Endothelial cell of umbilical vein (primary cell): ENCODE data around the gene SENP2. TPM values are rescaled to one million over a fixed set of nuclear protein-coding genes. Genes with fewer than 3 reads are reported as not detected.

Experiments used
- BruUV-seq: library from RNA; stranded (reverse); fragments of 400-500 nt; replicated peaks from 2 replicates; lab custom pipeline; 2021; lab: Mats Ljungman, UMichigan
- CTCF ChIA-PET: fragments of 300-600, 350-600 bp; sonication (Branson Sonifier 250); formaldehyde crosslinking; loops from one replicate; lab custom pipeline; 2021; ENCODE audit warnings: antibody characterized with exemption, inconsistent platforms; lab: Charles Lee
- POLR2A ChIA-PET: fragments of 300-600, 350-600 bp; sonication (Branson Sonifier 250); formaldehyde crosslinking; loops from one replicate; lab custom pipeline; 2021; ENCODE audit warnings: antibody characterized with exemption, inconsistent platforms; lab: Charles Lee
- DNase-seq: peaks from one replicate; pipeline ENCODE4 v3.0.0-alpha.2; 2011; ENCODE audit warnings: low read depth, low spot score
- FAIRE-seq: peaks from 2 replicates; lab custom pipeline; 2011; peaks lifted over from hg19 to GRCh38; lab: Jason Lieb, UNC
- H2AFZ ChIP-seq: 2 replicates; pipeline ENCODE4 v1.6.0; 2012; ENCODE audit warnings: low read depth, low read length, control low read depth, inconsistent platforms
- H3K27ac ChIP-seq: 2 replicates; pipeline ENCODE4 v1.5.1; 2011; ENCODE audit warnings: low read depth, mild to moderate bottlenecking, control low read depth, low read length, moderate library complexity; ENCODE audit not compliant: insufficient read depth
- H3K27me3 ChIP-seq, 2 experiments: 2 replicates each; pipeline versions ENCODE4 v1.6.0 to v1.6.1; 2011; ENCODE audit warnings: low read length in 2 of 2, mixed read lengths in 1 of 2; ENCODE audit not compliant: control insufficient read depth in 2 of 2, insufficient read depth in 2 of 2
- H3K36me3 ChIP-seq, 2 experiments: 2 replicates in 1 of 2; 3 replicates in 1 of 2; pipeline ENCODE4 v1.5.1; 2011; ENCODE audit warnings: low read length in 2 of 2, mild to moderate bottlenecking in 1 of 2, moderate library complexity in 1 of 2; ENCODE audit not compliant: control insufficient read depth in 2 of 2, insufficient read depth in 2 of 2; ENCODE audit errors: extremely low read depth in 1 of 2
- H3K4me1 ChIP-seq: 3 replicates; pipeline ENCODE4 v1.5.1; 2011; ENCODE audit warnings: mild to moderate bottlenecking, low read length; ENCODE audit not compliant: control insufficient read depth, insufficient read depth; ENCODE audit errors: extremely low read depth
- H3K4me2 ChIP-seq: 2 replicates; pipeline ENCODE4 v1.6.1; 2011; ENCODE audit warnings: low read length, control low read depth, mixed read lengths; ENCODE audit not compliant: insufficient read depth
- H3K4me3 ChIP-seq, 3 experiments: fragments of 200-600 bp in 1 of 3; sonication (generic), shearing (Covaris generic) in 1 of 3; replicated peaks in 1 of 3; 2 replicates each; pipeline ENCODE4 v1.5.1; 2011 to 2016; ENCODE audit warnings: control low read depth in 3 of 3, low read length in 3 of 3, mild to moderate bottlenecking in 2 of 3, inconsistent platforms in 1 of 3, low read depth in 1 of 3, moderate library complexity in 1 of 3; ENCODE audit not compliant: insufficient read depth in 1 of 3
- H3K79me2 ChIP-seq: 2 replicates; pipeline ENCODE4 v1.6.0; 2012; ENCODE audit warnings: low read length, inconsistent platforms; ENCODE audit not compliant: control insufficient read depth, insufficient read depth
- H3K9ac ChIP-seq: replicated peaks from 2 replicates; pipeline ENCODE3; 2011; ENCODE audit warnings: low read length, control low read depth; ENCODE audit not compliant: insufficient read depth; ENCODE audit errors: extremely low read depth
- H3K9me1 ChIP-seq: replicated peaks from 3 replicates; pipeline ENCODE4 v1.6.0; 2011; ENCODE audit warnings: mild to moderate bottlenecking, low read length; ENCODE audit not compliant: control insufficient read depth, insufficient read depth; ENCODE audit errors: extremely low read depth
- H3K9me3 ChIP-seq: replicated peaks from 2 replicates; pipeline ENCODE4 v1.5.1; 2012; ENCODE audit warnings: low read length, inconsistent platforms; ENCODE audit not compliant: control insufficient read depth, insufficient read depth
- H4K20me1 ChIP-seq: replicated peaks from 2 replicates; pipeline ENCODE3; 2011; ENCODE audit warnings: mild to moderate bottlenecking, low read length; ENCODE audit not compliant: control insufficient read depth, insufficient read depth; ENCODE audit errors: extremely low read depth
- CTCF ChIP-seq, 2 donors: IDR thresholded peaks; 1 replicate in 1 of 2; 2 replicates in 1 of 2; pipeline ENCODE4 v1.5.1; 2011; ENCODE audit warnings: low read length in 2 of 2, mild to moderate bottlenecking in 2 of 2, moderate library complexity in 2 of 2, control low read depth in 1 of 2, inconsistent platforms in 1 of 2, low read depth in 1 of 2; ENCODE audit not compliant: insufficient read depth in 1 of 2; ENCODE audit errors: extremely low read depth in 1 of 2
- FOS ChIP-seq: IDR thresholded peaks from 2 replicates; pipeline ENCODE4 v1.6.1; 2011; ENCODE audit warnings: mild to moderate bottlenecking, low read length, moderate library complexity, borderline replicate concordance; ENCODE audit not compliant: insufficient read depth
- GATA2 ChIP-seq: IDR thresholded peaks from 2 replicates; pipeline ENCODE4 v1.7.0; 2011; ENCODE audit warnings: low read depth, mild to moderate bottlenecking, moderate library complexity, mixed read lengths, low read length; ENCODE audit not compliant: insufficient read length, insufficient read depth
- MAX ChIP-seq: IDR thresholded peaks from 2 replicates; pipeline ENCODE4 v1.6.1; 2011; ENCODE audit not compliant: insufficient read depth, insufficient read length
- MYC ChIP-seq: IDR thresholded peaks from one replicate; pipeline ENCODE4 v1.6.1; 2011; ENCODE audit warnings: mild to moderate bottlenecking, low read depth, low read length
- POLR2A ChIP-seq: IDR thresholded peaks from 2 replicates; pipeline ENCODE4 v1.6.1; 2012; ENCODE audit warnings: low read depth, mild to moderate bottlenecking, control low read depth, low read length
- POLR2AphosphoS5 ChIP-seq: IDR thresholded peaks from 2 replicates; pipeline ENCODE4 v1.6.1; 2012; ENCODE audit warnings: low read depth, mild to moderate bottlenecking, control low read depth, low read length, moderate library complexity; ENCODE audit not compliant: insufficient read depth
- dilution Hi-C: fragments of 300-500 bp; cut with MboI; formaldehyde crosslinking; loops from one replicate; pipeline ENCODE4 v1.15.0; 2019; ENCODE audit warnings: low sequenced_read_pairs; ENCODE audit not compliant: extremely low pct_ligation_motif_present
- intact Hi-C: fragments of 100-400 bp; cut with micrococcal nuclease; formaldehyde crosslinking; loops from one replicate; pipeline ENCODE4 v1.10.0; 2022
- polyA plus RNA-seq, 4 experiments: library from polyadenylated mRNA; depleted of rRNA in 3 of 4; stranded (reverse) in 3 of 4; unstranded in 1 of 4; fragments of >200 nt; gene quantifications; 2 replicates each; pipeline versions ENCODE4 v1.2.1 to v1.2.3, GENCODE V29; 2011 to 2012; ENCODE audit warnings: missing spikeins in 1 of 4
- total RNA-seq: library from RNA; stranded (reverse); gene quantifications from 2 replicates; pipeline ENCODE4 v1.2.3, GENCODE V29; 2021

SENP2 gene
- total and polyA plus RNA-seq, 2 donors (not counting 3 experiments of a cell fraction or from before 2014, with no cell fraction given): 3.8 to 40.4 TPM

GRCh38 chr3:185560676-185561075 lies 25.4 kb upstream of the SENP2 start:
- Histone ChIP-seq H3K36me3 (no peaks in the 10 kb centered on the region), H3K4me3 (no peak overlapping the region), H3K27ac (no peak overlapping the region), H3K27me3 (peaks cover 9 to 10% of the 10 kb centered on the region in 2 experiments), H3K9me3 (no peaks in the 10 kb centered on the region), H3K4me1 (no peaks in the 10 kb centered on the region), H4K20me1 (no peaks in the 10 kb centered on the region), H3K9ac (no peak overlapping the region), H2AFZ (no peak overlapping the region), H3K9me1 (no peaks in the 10 kb centered on the region), H3K79me2 (no peaks in the 10 kb centered on the region), H3K4me2 (no peak overlapping the region)
- ChIA-PET CTCF (interaction anchor here (1.0 to 4.3 kb wide), 2 partner anchors 22 to 100 kb away, joined by 3 to 133 read pairs; no protein-coding TSS in a partner anchor), POLR2A (no interaction called here)
- dilution Hi-C loops (no loop called here), intact Hi-C loops (no loop called here)
- DNase-seq (no peak), FAIRE-seq (no peak)
- BruUV-seq: no TSS peak
- TF ChIP-seq MAX (no peak), FOS (no peak), GATA2 (no peak), MYC (no peak), POLR2AphosphoS5 (no peak)

DNA sequence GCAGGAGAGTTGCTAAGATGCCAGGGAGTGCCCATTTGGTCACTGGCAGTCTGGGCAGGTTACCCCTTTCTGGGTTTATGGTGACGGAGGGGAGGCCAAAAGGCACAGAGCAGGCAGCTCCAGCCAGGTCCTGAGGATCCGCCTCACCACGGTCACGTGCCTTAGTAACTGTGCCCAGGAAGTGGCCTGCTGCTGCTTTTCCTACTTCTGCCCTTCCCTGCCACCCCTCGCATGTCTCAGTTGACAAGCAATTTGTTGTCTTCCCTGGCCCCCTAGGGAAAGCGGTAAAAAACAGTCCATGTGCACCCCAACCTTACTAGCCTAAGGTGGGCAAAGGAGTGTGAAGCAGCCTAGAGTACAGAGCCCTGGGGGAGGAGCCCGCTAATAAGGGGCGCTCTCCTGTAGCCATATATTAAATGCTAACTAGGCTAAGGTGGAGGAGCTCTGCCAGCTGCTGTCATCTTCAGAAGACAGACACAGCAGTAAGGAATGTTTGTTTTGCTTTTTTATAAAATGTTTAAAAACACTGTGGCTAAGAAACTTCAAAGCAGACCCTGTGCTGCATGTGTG lies 24.6 kb upstream of the SENP2 start:
- no peak overlapping the region for H3K27ac ChIP-seq
- FAIRE-seq (no peak), DNase-seq (no peak)
- BruUV-seq: no TSS peak
- H3K9me1 ChIP-seq: no peaks in the 10 kb centered on the region
- intact Hi-C loops (no loop called here), dilution Hi-C loops (no loop called here)
- peaks cover 9 to 10% of the 10 kb centered on the region in 2 experiments for H3K27me3 ChIP-seq
- no peaks in the 10 kb centered on the region for H4K20me1 ChIP-seq
- ChIA-PET CTCF (interaction anchor here (1.5 kb wide), 1 partner anchor 101 kb away, joined by 4 read pairs; no protein-coding TSS in a partner anchor), POLR2A (no interaction called here)
- no peak overlapping the region for H3K4me2 ChIP-seq
- no peak overlapping the region for H2AFZ ChIP-seq
- H3K9me3 ChIP-seq: no peaks in the 10 kb centered on the region
- H3K79me2 ChIP-seq: no peaks in the 10 kb centered on the region
- H3K4me1 ChIP-seq: no peaks in the 10 kb centered on the region
- H3K36me3 ChIP-seq: no peaks in the 10 kb centered on the region
- no peak overlapping the region for H3K9ac ChIP-seq
- TF ChIP-seq POLR2AphosphoS5 (no peak), CTCF (IDR thresholded peaks at IDR 0.05; ENCODE audit: extremely low read depth in 1 of 2, insufficient read depth in 1 of 2, low read depth in 1 of 2, low read length in 2 of 2) (no peak), FOS (no peak), POLR2A (no peak)
- no peak overlapping the region for H3K4me3 ChIP-seq
